GM12878 (cell line): ENCODE measurements around the gene SLC37A2. TPM values are rescaled to one million over a fixed set of nuclear protein-coding genes. Genes with fewer than 3 reads are reported as not detected.

Experiments used
- ATAC-seq: fragments of 200-7000 bp; cut with Tn5 transposase; 3 replicates; pipeline ENCODE4 v1.9.1; 2020; ENCODE audit warnings: mild to moderate bottlenecking, moderate library complexity
- BruUV-seq: library from RNA; stranded (reverse); fragments of 400-500 nt; replicated peaks from 2 replicates; lab custom pipeline; 2021; lab: Mats Ljungman, UMichigan
- CTCF ChIA-PET: fragments of 300-600 bp; sonication (Branson Sonifier 250); formaldehyde crosslinking; extraction: SDS; loops from one replicate; lab custom pipeline; 2021; ENCODE audit warnings: inconsistent platforms; lab: Yijun Ruan, JAX
- POLR2A ChIA-PET: fragments of 350-600 bp; formaldehyde crosslinking; extraction: SDS; loops from one replicate; lab custom pipeline; 2021; ENCODE audit warnings: inconsistent platforms; lab: Charles Lee
- RAD21 ChIA-PET: fragments of 300-600 bp; sonication (Branson Sonifier 250); formaldehyde crosslinking; loops from one replicate; lab custom pipeline; 2023; ENCODE audit warnings: antibody characterized with exemption; ENCODE audit not compliant: unreplicated experiment; lab: Charles Lee
- SMC1A ChIA-PET: fragments of 300-600 bp; sonication (Branson Sonifier 250); formaldehyde crosslinking; loops from one replicate; lab custom pipeline; 2023; ENCODE audit not compliant: unreplicated experiment, uncharacterized antibody; lab: Charles Lee
- DNase-seq: peaks from one replicate; pipeline ENCODE4 v3.0.0-alpha.2; 2011; ENCODE audit warnings: low read depth, low spot score
- FAIRE-seq: peaks from 3 replicates; lab custom pipeline; 2011; peaks lifted over from hg19 to GRCh38; lab: Jason Lieb, UNC
- H2AFZ ChIP-seq: 2 replicates; pipeline ENCODE4 v1.6.0; 2011; ENCODE audit warnings: low read depth, low read length, control low read depth; ENCODE audit not compliant: control insufficient read depth
- H3K27ac ChIP-seq: 2 replicates; pipeline ENCODE4 v1.5.1; 2011; ENCODE audit warnings: control low read depth; ENCODE audit not compliant: control insufficient read depth, insufficient read depth
- H3K27me3 ChIP-seq, 2 experiments: replicated peaks in 1 of 2; 2 replicates each; pipeline versions ENCODE4 v1.6.0 to v1.6.1; 2011; ENCODE audit warnings: low read length in 1 of 2; ENCODE audit not compliant: control insufficient read depth in 2 of 2, insufficient read depth in 2 of 2
- H3K36me3 ChIP-seq, 2 experiments: 2 replicates each; pipeline ENCODE4 v1.5.1; 2011; ENCODE audit warnings: low read length in 1 of 2; ENCODE audit not compliant: control insufficient read depth in 2 of 2, insufficient read depth in 2 of 2
- H3K4me1 ChIP-seq: 2 replicates; pipeline ENCODE4 v1.6.1; 2011; ENCODE audit warnings: mild to moderate bottlenecking, low read length, moderate library complexity, mixed read lengths; ENCODE audit not compliant: control insufficient read depth, insufficient read depth
- H3K4me2 ChIP-seq: 2 replicates; pipeline ENCODE4 v1.6.0; 2011; ENCODE audit warnings: control low read depth; ENCODE audit not compliant: control insufficient read depth, insufficient read depth
- H3K4me3 ChIP-seq: fragments of 200-600 bp; sonication (generic); 2 replicates; pipeline ENCODE4 v1.5.1; 2016
- H3K79me2 ChIP-seq: 2 replicates; pipeline ENCODE4 v1.6.0; 2011; ENCODE audit warnings: low read length; ENCODE audit not compliant: control insufficient read depth, insufficient read depth
- H3K9ac ChIP-seq: 2 replicates; pipeline ENCODE4 v1.8.0; 2011; ENCODE audit warnings: low read length, control low read depth, mixed read lengths; ENCODE audit not compliant: control insufficient read depth, insufficient read depth
- H3K9me3 ChIP-seq: replicated peaks from 3 replicates; pipeline ENCODE4 v1.5.1; 2011; ENCODE audit warnings: mild to moderate bottlenecking, low read length; ENCODE audit not compliant: control insufficient read depth, insufficient read depth
- H4K20me1 ChIP-seq: 2 replicates; pipeline ENCODE4 v1.6.0; 2011; ENCODE audit not compliant: control insufficient read depth, insufficient read depth
- ATF7 ChIP-seq: fragments of 450-650 bp; IDR thresholded peaks from 2 replicates; pipeline ENCODE4 v1.6.1; 2016; ENCODE audit warnings: low read depth, mild to moderate bottlenecking
- EGR1 ChIP-seq, 2 experiments: IDR thresholded peaks; 1 replicate in 1 of 2; 2 replicates in 1 of 2; pipeline ENCODE4 v1.6.1; 2011 to 2012; ENCODE audit warnings: low read depth in 2 of 2, low read length in 2 of 2, borderline replicate concordance in 1 of 2, mild to moderate bottlenecking in 1 of 2, moderate library complexity in 1 of 2
- HDAC6 ChIP-seq: fragments of 200-600 bp; sonication (generic); IDR thresholded peaks from one replicate; pipeline ENCODE4 v1.8.0; 2017; ENCODE audit warnings: antibody characterized with exemption; ENCODE audit not compliant: unreplicated experiment
- KAT2A ChIP-seq: conservative IDR thresholded peaks from 2 replicates; pipeline ENCODE4 v1.6.1; 2011; ENCODE audit warnings: low read depth, low read length; ENCODE audit not compliant: control insufficient read depth
- KDM1A ChIP-seq: fragments of 200-600 bp; sonication (generic); IDR thresholded peaks from 2 replicates; pipeline ENCODE4 v1.6.1; 2016; ENCODE audit warnings: borderline replicate concordance
- MTA3 ChIP-seq: IDR thresholded peaks from 2 replicates; pipeline ENCODE4 v1.6.1; 2012; ENCODE audit warnings: low read length, inconsistent platforms, borderline replicate concordance
- MYB ChIP-seq: fragments of 150-350 bp; IDR thresholded peaks from 2 replicates; pipeline ENCODE4 v1.6.1; 2014; ENCODE audit warnings: mild to moderate bottlenecking, low read depth, low read length, borderline replicate concordance
- PKNOX1 ChIP-seq: fragments of 450-650 bp; IDR thresholded peaks from 2 replicates; pipeline ENCODE4 v1.6.1; 2016; ENCODE audit warnings: mild to moderate bottlenecking
- PML ChIP-seq: IDR thresholded peaks from 2 replicates; pipeline ENCODE4 v1.6.1; 2012; ENCODE audit warnings: low read length, inconsistent platforms
- RELA ChIP-seq: fragments of 450-650 bp; IDR thresholded peaks from 2 replicates; pipeline ENCODE4 v1.8.0; 2014; ENCODE audit warnings: borderline replicate concordance; ENCODE audit not compliant: partially characterized antibody
- SIN3A ChIP-seq: IDR thresholded peaks from 2 replicates; pipeline ENCODE4 v1.6.1; 2012; ENCODE audit warnings: low read depth, low read length, improper control_type of control experiment
- SMAD5 ChIP-seq: IDR thresholded peaks from 2 replicates; pipeline ENCODE4 v1.6.1; 2016; ENCODE audit warnings: antibody characterized with exemption, low read depth
- SP1 ChIP-seq: IDR thresholded peaks from one replicate; pipeline ENCODE4 v1.6.1; 2011; ENCODE audit warnings: low read depth, low read length
- SREBF1 ChIP-seq: IDR thresholded peaks from 2 replicates; pipeline ENCODE4 v1.6.1; 2012; ENCODE audit warnings: mild to moderate bottlenecking, low read length
- SREBF2 ChIP-seq: IDR thresholded peaks from 2 replicates; pipeline ENCODE4 v1.6.1; 2012; ENCODE audit warnings: mild to moderate bottlenecking, low read length
- SRF ChIP-seq, 2 experiments: IDR thresholded peaks; 2 replicates each; pipeline ENCODE4 v1.6.1; 2011; ENCODE audit warnings: low read depth in 2 of 2, low read length in 2 of 2, mild to moderate bottlenecking in 1 of 2, moderate library complexity in 1 of 2
- STAT3 ChIP-seq: IDR thresholded peaks from 2 replicates; pipeline ENCODE4 v1.6.1; 2011; ENCODE audit warnings: low read depth, low read length, improper control_type of control experiment
- SUPT20H ChIP-seq: IDR thresholded peaks from 2 replicates; pipeline ENCODE4 v1.6.1; 2011; ENCODE audit warnings: low read depth, mild to moderate bottlenecking, low read length, moderate library complexity, borderline replicate concordance; ENCODE audit not compliant: control insufficient read depth
- SUZ12 ChIP-seq: fragments of 200-600 bp; sonication (generic); IDR thresholded peaks from one replicate; pipeline ENCODE4 v1.6.1; 2018; ENCODE audit warnings: antibody characterized with exemption, mild to moderate bottlenecking; ENCODE audit not compliant: unreplicated experiment
- YBX1 ChIP-seq: fragments of 450-650 bp; IDR thresholded peaks from 2 replicates; pipeline ENCODE4 v1.6.1; 2016; ENCODE audit warnings: antibody characterized with exemption
- ZBED1 ChIP-seq: IDR thresholded peaks from 2 replicates; pipeline ENCODE4 v1.6.1; 2016; ENCODE audit warnings: borderline replicate concordance
- WGBS: methylation state at CpG from one replicate; pipeline ENCODE4 v1.1.6; 2016; ENCODE audit warnings: low lambda C conversion rate; ENCODE audit not compliant: insufficient replicate concordance, insufficient coverage; ENCODE audit errors: missing lambda C conversion rate; 5-methylcytosine and 5-hydroxymethylcytosine counted together
- in situ Hi-C: fragments of 300-500 bp; cut with MboI; formaldehyde crosslinking; loops from 9 replicates; pipeline ENCODE4 v1.14.3; 2018; ENCODE audit warnings: mixed read lengths
- intact Hi-C: fragments of 100-400 bp; cut with micrococcal nuclease; formaldehyde crosslinking; loops from one replicate; pipeline ENCODE4 v1.14.2; 2022; ENCODE audit not compliant: unreplicated experiment
- polyA plus RNA-seq, 11 experiments: library from polyadenylated mRNA; depleted of rRNA in 4 of 11; unstranded in 6 of 11; stranded (reverse) in 5 of 11; fragments of >200 nt; fragmentation: Nextera tagmentation in 4 of 11; fragmentation: Illumina TruSeq in 1 of 11; extraction: Ambion mirVana in 4 of 11; extraction: Trizol in 1 of 11; gene quantifications; 1 replicate in 1 of 11; 2 replicates in 10 of 11; pipeline versions ENCODE4 v1.2.1 to v1.2.3, GENCODE V29; 2011 to 2016; ENCODE audit warnings: inconsistent platforms in 2 of 11, missing spikeins in 2 of 11, low read depth in 1 of 11
- total RNA-seq, 4 experiments: library from RNA; depleted of rRNA in 3 of 4; stranded (reverse); fragments of >200 nt in 3 of 4; fragmentation: Illumina TruSeq in 1 of 4; extraction: Trizol in 1 of 4; gene quantifications; 2 replicates each; pipeline versions ENCODE4 v1.2.1 to v1.2.3, GENCODE V29; 2013 to 2021

Gene SLC37A2
- total and polyA plus RNA-seq, 10 of the 15 experiments (the other 5 are each of a cell fraction or from before 2014, with no cell fraction given) = 0.26 to 9.8 (median 2.0) TPM

- in situ Hi-C loops = no loop called here
- RAD21 ChIA-PET = no interaction called here
- TF ChIP-seq ZBED1 (no peak), YBX1 (no peak), MTA3 (no peak), RELA (no peak)
Measured at GRCh38 chr11:125079878-125080530, 16.9 kb downstream of the SLC37A2 start.

GRCh38 chr11:125080531-125080911, 17.4 kb downstream of the SLC37A2 start:
- intact Hi-C loops = no loop called here
- POLR2A ChIA-PET = no interaction called here

More at GRCh38 chr11:125079878-125080530, 16.9 kb downstream of the SLC37A2 start:
- H3K4me1 ChIP-seq = no peaks in the 10 kb centered on the region
- H3K27me3 ChIP-seq = no peaks in the 10 kb centered on the region
- POLR2A ChIA-PET = no interaction called here
- 68% methylated on average over 12 of the region's 12 CpGs for WGBS
- H3K4me3 ChIP-seq = no peak overlapping the region
- BruUV-seq = no TSS peak
- SMC1A ChIA-PET = interaction anchor here (3.1 kb wide), 1 partner anchor 12 kb away, joined by 12 read pairs; no protein-coding TSS in a partner anchor
- ATAC-seq (no peak), FAIRE-seq (no peak), DNase-seq (no peak)
- intact Hi-C loops = no loop called here
- CTCF ChIA-PET = no interaction called here
- H3K9me3 ChIP-seq = no peaks in the 10 kb centered on the region
- no peaks in the 10 kb centered on the region; a peak in 1 of 4 replicates for H3K36me3 ChIP-seq
- no peak overlapping the region for H3K4me2 ChIP-seq
- H4K20me1 ChIP-seq = no peaks in the 10 kb centered on the region
- no peak overlapping the region for H3K27ac ChIP-seq
- H2AFZ ChIP-seq = no peak overlapping the region
- H3K79me2 ChIP-seq = no peaks in the 10 kb centered on the region
- H3K9ac ChIP-seq = no peak overlapping the region

More at GRCh38 chr11:125080531-125080911, 17.4 kb downstream of the SLC37A2 start:
- H2AFZ ChIP-seq = no peak overlapping the region
- TF ChIP-seq SREBF1 (no peak), PKNOX1 (no peak), SP1 (no peak), SMAD5 (no peak), ATF7 (no peak), STAT3 (no peak), EGR1 (IDR thresholded peaks at IDR 0.05; ENCODE audit: borderline replicate concordance in 1 of 2, low read depth in 2 of 2, low read length in 2 of 2) (no peak), KAT2A (no peak), PML (no peak), SIN3A (no peak), SRF (IDR thresholded peaks at IDR 0.05; ENCODE audit: low read depth in 2 of 2, low read length in 2 of 2) (no peak), MYB (no peak), SUPT20H (no peak), SUZ12 (no peak), HDAC6 (no peak), KDM1A (no peak), SREBF2 (no peak)
- TF ChIP-seq, all 136 proteins: peak for 0
- Histone ChIP-seq H3K4me3 (no peak overlapping the region), H3K9me3 (no peaks in the 10 kb centered on the region), H4K20me1 (no peaks in the 10 kb centered on the region), H3K36me3 (no peaks in the 10 kb centered on the region; a peak in 1 of 4 replicates), H3K27ac (no peak overlapping the region), H3K4me1 (no peaks in the 10 kb centered on the region), H3K27me3 (no peaks in the 10 kb centered on the region), H3K79me2 (no peaks in the 10 kb centered on the region), H3K9ac (no peak overlapping the region), H3K4me2 (no peak overlapping the region)
- RAD21 ChIA-PET = no interaction called here
- CTCF ChIA-PET = no interaction called here
- DNase-seq (no peak), ATAC-seq (no peak), FAIRE-seq (no peak)
- 52% methylated on average over 11 of the region's 12 CpGs for WGBS
- SMC1A ChIA-PET = interaction anchor here (3.1 kb wide), 1 partner anchor 11 kb away, joined by 12 read pairs; no protein-coding TSS in a partner anchor
- in situ Hi-C loops = no loop called here
- no TSS peak for BruUV-seq
